Lower lobe of right lung (tissue), 2 donors: ENCODE results near the gene LGR6. TPM values are rescaled to one million over a fixed set of nuclear protein-coding genes. Genes with fewer than 3 reads are reported as not detected.

ENCODE experiments used
- ATAC-seq, 2 donors: fragments of 200-7000 bp; cut with Tn5 transposase; one replicate each; pipeline ENCODE4 v1.9.1; 2020 to 2022; ENCODE audit warnings: mild to moderate bottlenecking in 2 of 2, moderate library complexity in 2 of 2
- DNase-seq: peaks from one replicate; pipeline ENCODE4 v3.0.0-alpha.2; 2020
- H3K27ac ChIP-seq: fragments of 200-600 bp; one replicate; pipeline ENCODE4 v1.8.0; 2022
- H3K27me3 ChIP-seq: fragments of 200-600 bp; one replicate; pipeline ENCODE4 v1.8.0; 2022; ENCODE audit warnings: low read depth
- H3K36me3 ChIP-seq: fragments of 200-600 bp; one replicate; pipeline ENCODE4 v1.8.0; 2022; ENCODE audit warnings: mild to moderate bottlenecking
- H3K4me1 ChIP-seq: fragments of 200-600 bp; one replicate; pipeline ENCODE4 v1.8.0; 2022
- H3K4me3 ChIP-seq: fragments of 200-600 bp; one replicate; pipeline ENCODE4 v1.8.0; 2022; ENCODE audit warnings: mild to moderate bottlenecking
- H3K9me3 ChIP-seq: fragments of 200-600 bp; one replicate; pipeline ENCODE4 v1.8.0; 2022
- CTCF ChIP-seq: fragments of 200-600 bp; IDR thresholded peaks from one replicate; pipeline ENCODE4 v1.8.0; 2022; ENCODE audit warnings: antibody characterized with exemption, mild to moderate bottlenecking
- intact Hi-C: fragments of 100-400 bp; cut with DNase I; formaldehyde crosslinking; loops from one replicate; pipeline ENCODE4 v1.11.0; 2022
- total RNA-seq: library from RNA; stranded (reverse); fragmentation: NEBNext Ultra II Directional; extraction: Animal tissue kit (Norgen Biotek cat#: 25700); gene quantifications from one replicate; pipeline ENCODE4 v1.2.1, GENCODE V29; 2021
- donor health status: DM: no; HTN: yes; CAD: no; lungs with severe emphysema.

LGR6 gene
- total RNA-seq, 1 donor from 2014 or later, result 1.7 TPM

DNA sequence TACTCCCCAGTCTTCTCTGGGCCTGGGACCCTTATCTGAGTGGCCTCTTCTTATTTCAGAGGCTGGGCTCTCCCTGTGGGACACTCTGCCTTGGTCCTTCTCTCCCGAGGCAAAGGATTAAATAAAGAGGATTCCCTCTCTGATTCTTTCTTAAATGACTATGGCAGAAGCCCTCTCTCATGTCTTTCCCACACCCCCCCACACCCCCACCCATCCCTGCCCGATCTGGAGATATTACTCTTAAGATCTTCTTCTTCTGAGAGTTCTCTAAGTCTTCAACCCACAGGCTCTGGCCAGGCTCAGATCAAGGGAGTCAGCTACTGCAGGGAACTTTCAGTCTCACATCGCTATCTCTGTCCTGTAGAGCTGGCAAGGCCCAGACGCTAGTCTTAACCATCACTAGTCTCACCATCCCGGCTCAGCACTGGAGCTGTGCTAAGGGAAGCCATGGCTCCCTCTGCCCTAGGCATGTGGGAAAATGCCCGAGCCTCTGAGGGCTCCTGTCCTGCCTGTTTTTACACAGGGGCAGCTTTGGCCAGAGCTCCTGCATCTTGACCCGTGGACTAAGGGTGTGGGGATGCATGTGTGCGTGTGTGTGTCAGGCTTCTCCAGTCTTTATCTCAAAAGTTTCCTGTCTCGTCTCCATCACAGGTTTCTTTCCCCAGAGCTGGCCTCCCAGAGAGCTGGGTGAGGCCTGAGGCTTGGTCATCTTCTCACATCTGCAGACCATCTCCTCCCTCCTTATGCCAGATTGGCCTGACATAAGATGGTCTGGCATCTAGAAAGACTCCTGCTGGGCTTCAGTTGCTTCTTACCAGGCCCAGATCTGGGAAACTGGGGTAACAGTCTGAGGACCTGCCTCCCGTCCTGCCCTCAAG, 36.7 kb downstream of the LGR6 start:
- H3K27ac ChIP-seq, result no peak overlapping the region
- ATAC-seq (no peak), DNase-seq (no peak)
- H3K36me3 ChIP-seq, result no peaks in the 10 kb centered on the region
- no peak for TF ChIP-seq CTCF
- no peaks in the 10 kb centered on the region for H3K4me1 ChIP-seq
- no peaks in the 10 kb centered on the region for H3K9me3 ChIP-seq
- intact Hi-C loops, result no loop called here
- H3K27me3 ChIP-seq, result peaks cover 6% of the 10 kb centered on the region
- no peak overlapping the region for H3K4me3 ChIP-seq

GRCh38 chr1:202230939-202231645, 37.5 kb downstream of the LGR6 start:
- ATAC-seq (no peak), DNase-seq (no peak)
- Histone ChIP-seq H3K9me3 (no peaks in the 10 kb centered on the region), H3K4me1 (no peaks in the 10 kb centered on the region), H3K4me3 (no peak overlapping the region), H3K36me3 (no peaks in the 10 kb centered on the region), H3K27ac (no peak overlapping the region), H3K27me3 (peaks cover 9% of the 10 kb centered on the region)
- intact Hi-C loops, result no loop called here
- TF ChIP-seq CTCF, result no peak

DNA sequence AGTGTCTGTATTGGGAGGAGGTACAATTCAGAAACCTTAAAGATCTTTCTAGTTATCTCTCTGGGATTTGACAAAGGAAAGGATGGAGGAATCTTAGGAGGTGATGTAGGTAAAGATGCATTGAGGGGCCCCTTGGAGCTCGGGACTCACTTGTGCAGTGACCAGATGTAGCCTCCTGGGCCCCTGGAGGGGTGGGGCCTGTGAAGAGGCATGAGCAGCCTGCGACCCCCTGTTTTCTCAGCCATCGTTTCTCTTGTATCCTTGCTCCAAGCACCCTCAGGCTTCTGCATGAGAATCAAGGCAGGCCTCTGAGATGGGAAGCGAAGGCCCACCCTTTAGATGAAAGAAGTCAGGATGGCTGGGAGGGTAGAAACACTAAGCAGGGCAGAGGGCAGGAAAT, 39.6 kb downstream of the LGR6 start:
- H3K9me3 ChIP-seq, result no peaks in the 10 kb centered on the region
- no peaks in the 10 kb centered on the region for H3K36me3 ChIP-seq
- no peaks in the 10 kb centered on the region for H3K4me1 ChIP-seq
- intact Hi-C loops, result no loop called here
- H3K27ac ChIP-seq, result no peak overlapping the region
- H3K4me3 ChIP-seq, result no peak overlapping the region
- DNase-seq, result no peak
- TF ChIP-seq CTCF, result no peak
- H3K27me3 ChIP-seq, result peaks cover 15% of the 10 kb centered on the region
- ATAC-seq, result no peak

DNA sequence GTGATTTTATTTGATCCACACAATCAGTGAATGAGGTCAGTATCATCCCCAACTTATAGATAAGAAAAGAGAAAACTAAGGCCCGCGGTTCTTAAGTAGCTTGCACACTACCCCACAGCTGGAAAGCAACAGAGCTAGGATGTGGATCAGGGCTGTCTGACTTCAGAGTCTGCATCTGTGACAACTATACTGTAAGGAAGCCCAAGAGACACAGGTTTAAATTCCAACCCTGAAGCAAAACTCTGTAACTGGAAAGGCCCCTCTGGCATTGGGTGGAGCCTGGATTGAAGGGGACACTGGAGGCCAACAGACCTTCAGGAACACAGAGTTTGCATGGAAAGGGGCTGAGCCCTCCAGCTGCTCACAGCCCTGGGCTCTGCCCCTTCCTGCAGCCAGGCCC, 40.2 kb downstream of the LGR6 start:
- Histone ChIP-seq H3K36me3 (no peaks in the 10 kb centered on the region), H3K27ac (no peak overlapping the region), H3K4me1 (no peaks in the 10 kb centered on the region), H3K9me3 (no peaks in the 10 kb centered on the region), H3K27me3 (peaks cover 15% of the 10 kb centered on the region), H3K4me3 (no peak overlapping the region)
- no peak for TF ChIP-seq CTCF
- DNase-seq (no peak), ATAC-seq (no peak)
- intact Hi-C loops, result no loop called here

DNA sequence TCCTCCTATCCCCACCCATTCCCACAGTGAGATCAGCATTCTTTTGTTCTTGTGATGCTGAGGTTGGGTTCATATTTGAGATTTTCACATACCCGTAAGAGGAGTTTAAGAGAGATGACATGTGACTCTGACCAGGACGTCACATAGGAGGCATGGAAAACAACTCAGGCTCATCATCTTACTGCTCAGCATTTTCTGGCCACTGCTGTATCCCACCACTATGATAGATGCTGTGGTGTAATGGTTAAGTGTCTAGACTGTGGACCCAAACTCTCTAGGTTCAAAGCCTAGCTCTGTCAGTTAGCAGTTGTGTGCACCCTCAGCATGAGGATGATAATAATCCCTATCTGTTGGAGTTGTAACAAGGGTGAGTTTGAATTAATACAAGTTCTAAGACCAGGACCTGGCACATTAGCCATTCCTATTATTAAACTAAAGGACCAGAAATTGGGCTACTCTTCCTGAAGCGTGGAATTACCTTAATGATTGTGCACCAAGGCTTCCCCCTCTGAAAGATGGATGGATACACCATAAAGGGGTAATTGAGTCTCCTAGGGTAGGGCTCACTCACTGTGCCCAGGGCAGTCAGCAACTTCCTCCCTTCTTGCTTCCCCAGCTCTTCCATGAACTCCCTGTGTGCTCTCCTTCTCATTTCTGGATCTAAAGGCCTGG, 40.9 kb downstream of the LGR6 start:
- Histone ChIP-seq H3K9me3 (no peaks in the 10 kb centered on the region), H3K4me1 (no peaks in the 10 kb centered on the region), H3K4me3 (no peak overlapping the region), H3K27ac (no peak overlapping the region), H3K27me3 (peaks cover 15% of the 10 kb centered on the region), H3K36me3 (no peaks in the 10 kb centered on the region)
- no peak for ATAC-seq
- intact Hi-C loops, result no loop called here
- DNase-seq, result no peak
- no peak for TF ChIP-seq CTCF
